ENCODE results near the gene PTPN13. TPM values are rescaled to one million over a fixed set of nuclear protein-coding genes. Genes with fewer than 3 reads are reported as not detected.

Gene PTPN13
- total RNA-seq, 1 experiment from 2014 or later, result 12.5 TPM

DNA sequence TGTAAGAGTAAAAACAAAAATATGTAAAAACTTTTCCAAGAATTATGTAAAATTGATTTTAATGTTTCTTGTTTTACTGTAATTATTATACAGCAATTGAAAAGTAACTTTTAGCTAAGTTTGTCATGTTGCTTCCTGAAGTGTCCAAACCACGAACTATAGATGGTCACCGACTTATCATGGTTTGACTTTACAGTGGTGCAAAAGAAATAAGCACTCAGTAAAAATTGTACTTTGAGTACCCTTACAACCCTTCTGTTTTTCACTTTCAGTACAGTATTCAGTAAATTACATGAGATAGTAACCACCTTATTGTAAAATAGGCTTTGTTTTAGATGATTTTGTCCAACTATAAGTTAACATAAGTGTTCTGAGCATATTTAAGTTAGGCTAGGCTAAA, 161.3 kb downstream of the PTPN13 start:
- TF ChIP-seq, protein P1, sequence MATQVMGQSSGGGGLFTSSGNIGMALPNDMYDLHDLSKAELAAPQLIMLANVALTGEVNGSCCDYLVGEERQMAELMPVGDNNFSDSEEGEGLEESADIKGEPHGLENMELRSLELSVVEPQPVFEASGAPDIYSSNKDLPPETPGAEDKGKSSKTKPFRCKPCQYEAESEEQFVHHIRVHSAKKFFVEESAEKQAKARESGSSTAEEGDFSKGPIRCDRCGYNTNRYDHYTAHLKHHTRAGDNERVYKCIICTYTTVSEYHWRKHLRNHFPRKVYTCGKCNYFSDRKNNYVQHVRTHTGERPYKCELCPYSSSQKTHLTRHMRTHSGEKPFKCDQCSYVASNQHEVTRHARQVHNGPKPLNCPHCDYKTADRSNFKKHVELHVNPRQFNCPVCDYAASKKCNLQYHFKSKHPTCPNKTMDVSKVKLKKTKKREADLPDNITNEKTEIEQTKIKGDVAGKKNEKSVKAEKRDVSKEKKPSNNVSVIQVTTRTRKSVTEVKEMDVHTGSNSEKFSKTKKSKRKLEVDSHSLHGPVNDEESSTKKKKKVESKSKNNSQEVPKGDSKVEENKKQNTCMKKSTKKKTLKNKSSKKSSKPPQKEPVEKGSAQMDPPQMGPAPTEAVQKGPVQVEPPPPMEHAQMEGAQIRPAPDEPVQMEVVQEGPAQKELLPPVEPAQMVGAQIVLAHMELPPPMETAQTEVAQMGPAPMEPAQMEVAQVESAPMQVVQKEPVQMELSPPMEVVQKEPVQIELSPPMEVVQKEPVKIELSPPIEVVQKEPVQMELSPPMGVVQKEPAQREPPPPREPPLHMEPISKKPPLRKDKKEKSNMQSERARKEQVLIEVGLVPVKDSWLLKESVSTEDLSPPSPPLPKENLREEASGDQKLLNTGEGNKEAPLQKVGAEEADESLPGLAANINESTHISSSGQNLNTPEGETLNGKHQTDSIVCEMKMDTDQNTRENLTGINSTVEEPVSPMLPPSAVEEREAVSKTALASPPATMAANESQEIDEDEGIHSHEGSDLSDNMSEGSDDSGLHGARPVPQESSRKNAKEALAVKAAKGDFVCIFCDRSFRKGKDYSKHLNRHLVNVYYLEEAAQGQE (IDR thresholded peaks at IDR 0.05; ENCODE audit: insufficient read depth in 1 of 2, low read depth in 2 of 2, low read length in 1 of 2), result no peak
- TF ChIP-seq POLR2AphosphoS5 (IDR thresholded peaks at IDR 0.05; ENCODE audit: low read depth, low read length) (no peak), CTCF (IDR thresholded peaks at IDR 0.05) (no peak), SIN3A (IDR thresholded peaks at IDR 0.05; ENCODE audit: borderline replicate concordance, insufficient read depth, low read depth, low read length) (no peak), TCF7L2 (IDR thresholded peaks at IDR 0.05; ENCODE audit: low read depth, low read length) (no peak)
- ATAC-seq (no peak), DNase-seq (ENCODE audit: low read depth, low spot score) (no peak)
- BruUV-seq (replicated peaks), result no TSS peak
- ChIA-PET CTCF (no interaction called here), POLR2A (no interaction called here)
- Histone ChIP-seq H3K9me3 (ENCODE audit: control insufficient read depth, insufficient read depth, low read depth, low read length) (no peaks in the 10 kb centered on the region), H3K4me1 (ENCODE audit: control insufficient read depth, insufficient read depth, low read length) (no peaks in the 10 kb centered on the region), H3K27me3 (ENCODE audit: control insufficient read depth, insufficient read depth, low read length) (no peaks in the 10 kb centered on the region), H3K27ac (ENCODE audit: low read length) (no peak overlapping the region), H3K4me3 (ENCODE audit: low read depth in 2 of 2, low read length in 2 of 2) (no peak overlapping the region), H3K36me3 (ENCODE audit: control insufficient read depth, insufficient read depth, low read length) (no peaks in the 10 kb centered on the region; the same call in 1 of the 2 replicates)
- in situ Hi-C loops (cut with HindIII; ENCODE audit: low pct_unique_long_range_greater_than_20kb, low sequenced_read_pairs) (no loop called here), intact Hi-C loops (cut with micrococcal nuclease; ENCODE audit: unreplicated experiment) (no loop called here)

GRCh38 chr4:86757468-86757867, 163.4 kb downstream of the PTPN13 start:
- CTCF ChIA-PET, result no interaction called here
- no peak for ATAC-seq
- no peak for DNase-seq (ENCODE audit: low read depth, low spot score)

More at GRCh38 chr4:86757468-86757867, 163.4 kb downstream of the PTPN13 start:
- in situ Hi-C loops (cut with HindIII; ENCODE audit: low pct_unique_long_range_greater_than_20kb, low sequenced_read_pairs), result no loop called here
- no peaks in the 10 kb centered on the region for H3K27me3 ChIP-seq (ENCODE audit: control insufficient read depth, insufficient read depth, low read length)
- no peaks in the 10 kb centered on the region for H3K9me3 ChIP-seq (ENCODE audit: control insufficient read depth, insufficient read depth, low read depth, low read length)
- TF ChIP-seq, protein P1 (IDR thresholded peaks at IDR 0.05; ENCODE audit: insufficient read depth in 1 of 2, low read depth in 2 of 2, low read length in 1 of 2), result no peak
- no peak for TF ChIP-seq POLR2AphosphoS5 (IDR thresholded peaks at IDR 0.05; ENCODE audit: low read depth, low read length)
- TF ChIP-seq TCF7L2 (IDR thresholded peaks at IDR 0.05; ENCODE audit: low read depth, low read length), result no peak
- TF ChIP-seq CTCF (IDR thresholded peaks at IDR 0.05), result no peak
- TF ChIP-seq SIN3A (IDR thresholded peaks at IDR 0.05; ENCODE audit: borderline replicate concordance, insufficient read depth, low read depth, low read length), result no peak
- H3K36me3 ChIP-seq (ENCODE audit: control insufficient read depth, insufficient read depth, low read length), result no peaks in the 10 kb centered on the region; the same call in 1 of the 2 replicates
- POLR2A ChIA-PET, result no interaction called here
- BruUV-seq (replicated peaks), result no TSS peak
- no peak overlapping the region for H3K27ac ChIP-seq (ENCODE audit: low read length)
- H3K4me3 ChIP-seq (ENCODE audit: low read depth in 2 of 2, low read length in 2 of 2), result no peak overlapping the region
- intact Hi-C loops (cut with micrococcal nuclease; ENCODE audit: unreplicated experiment), result no loop called here
- no peaks in the 10 kb centered on the region for H3K4me1 ChIP-seq (ENCODE audit: control insufficient read depth, insufficient read depth, low read length)

Measured in Panc1 (cell line).